Measurements from ENCODE around the gene ARHGAP27.

DNA sequence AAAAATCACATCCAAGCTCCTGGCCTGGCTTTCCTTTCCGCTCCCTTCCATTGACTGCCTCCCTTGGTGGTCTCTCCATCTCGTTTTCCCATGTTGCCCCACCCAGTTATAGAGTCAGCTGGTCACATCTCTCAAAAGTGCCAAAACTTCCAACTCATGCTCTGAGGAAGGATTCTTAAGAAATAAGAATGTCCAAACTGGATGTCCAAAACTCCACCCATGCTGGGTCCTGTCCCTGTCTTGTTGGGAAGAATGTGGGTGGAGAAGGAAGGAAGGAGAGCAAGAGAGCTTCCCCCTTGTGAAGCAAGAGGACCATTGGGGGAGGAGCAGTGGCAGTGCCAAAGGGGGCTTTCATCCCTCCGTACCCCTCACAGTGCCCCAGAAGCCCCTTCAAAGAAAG, 71.2 kb downstream of the ARHGAP27 start:
- TF ChIP-seq, protein P1, sequence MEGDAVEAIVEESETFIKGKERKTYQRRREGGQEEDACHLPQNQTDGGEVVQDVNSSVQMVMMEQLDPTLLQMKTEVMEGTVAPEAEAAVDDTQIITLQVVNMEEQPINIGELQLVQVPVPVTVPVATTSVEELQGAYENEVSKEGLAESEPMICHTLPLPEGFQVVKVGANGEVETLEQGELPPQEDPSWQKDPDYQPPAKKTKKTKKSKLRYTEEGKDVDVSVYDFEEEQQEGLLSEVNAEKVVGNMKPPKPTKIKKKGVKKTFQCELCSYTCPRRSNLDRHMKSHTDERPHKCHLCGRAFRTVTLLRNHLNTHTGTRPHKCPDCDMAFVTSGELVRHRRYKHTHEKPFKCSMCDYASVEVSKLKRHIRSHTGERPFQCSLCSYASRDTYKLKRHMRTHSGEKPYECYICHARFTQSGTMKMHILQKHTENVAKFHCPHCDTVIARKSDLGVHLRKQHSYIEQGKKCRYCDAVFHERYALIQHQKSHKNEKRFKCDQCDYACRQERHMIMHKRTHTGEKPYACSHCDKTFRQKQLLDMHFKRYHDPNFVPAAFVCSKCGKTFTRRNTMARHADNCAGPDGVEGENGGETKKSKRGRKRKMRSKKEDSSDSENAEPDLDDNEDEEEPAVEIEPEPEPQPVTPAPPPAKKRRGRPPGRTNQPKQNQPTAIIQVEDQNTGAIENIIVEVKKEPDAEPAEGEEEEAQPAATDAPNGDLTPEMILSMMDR (conservative IDR thresholded peaks at IDR 0.05 in 1 of 2, IDR thresholded peaks at IDR 0.05 in 1 of 2; ENCODE audit: low read depth in 1 of 2, low read length in 2 of 2), result no peak
- no peak for TF ChIP-seq EZH2 (IDR thresholded peaks at IDR 0.05; ENCODE audit: low read length, missing control alignments)
